WERI-Rb-1 (cell line): ENCODE results near the gene AP5B1.

ENCODE experiments used
- DNase-seq: peaks from one replicate; pipeline ENCODE4 v3.0.0-alpha.2; 2020
- H3K27ac ChIP-seq: fragments of 250-450 bp; sonication (Bioruptor Pico); 2 replicates; pipeline ENCODE4 v1.5.1; 2020; ENCODE audit warnings: mild to moderate bottlenecking, moderate library complexity
- H3K27me3 ChIP-seq: fragments of 250-450 bp; sonication (Bioruptor Pico); 2 replicates; pipeline ENCODE4 v1.5.1; 2021; ENCODE audit warnings: mild to moderate bottlenecking, low read depth, moderate library complexity; ENCODE audit not compliant: insufficient read depth, severe bottlenecking
- H3K36me3 ChIP-seq: fragments of 250-450 bp; sonication (Bioruptor Pico); 2 replicates; pipeline ENCODE4 v1.5.1; 2020; ENCODE audit warnings: mild to moderate bottlenecking, moderate library complexity
- H3K4me3 ChIP-seq: 2 replicates; pipeline ENCODE4 v1.5.1; 2011; ENCODE audit warnings: low read depth, mild to moderate bottlenecking, control low read depth, low read length
- H3K9me3 ChIP-seq: fragments of 250-450 bp; sonication (Bioruptor Pico); 2 replicates; pipeline ENCODE4 v1.5.1; 2021; ENCODE audit warnings: mild to moderate bottlenecking, moderate library complexity; ENCODE audit not compliant: severe bottlenecking
- CTCF ChIP-seq: IDR thresholded peaks from 2 replicates; pipeline ENCODE4 v1.5.1; 2011; ENCODE audit warnings: low read depth, mild to moderate bottlenecking, control low read depth, inconsistent platforms, low read length

The AP5B1 gene

GRCh38 chr11:65730461-65730860 is 50.3 kb downstream of the AP5B1 start:
- no peak for TF ChIP-seq CTCF
- DNase-seq = no peak
- no peaks in the 10 kb centered on the region for H3K27me3 ChIP-seq
- H3K36me3 ChIP-seq = no peaks in the 10 kb centered on the region
- H3K4me3 ChIP-seq = no peak overlapping the region
- H3K9me3 ChIP-seq = peaks cover 6% of the 10 kb centered on the region
- H3K27ac ChIP-seq = no peak overlapping the region

DNA sequence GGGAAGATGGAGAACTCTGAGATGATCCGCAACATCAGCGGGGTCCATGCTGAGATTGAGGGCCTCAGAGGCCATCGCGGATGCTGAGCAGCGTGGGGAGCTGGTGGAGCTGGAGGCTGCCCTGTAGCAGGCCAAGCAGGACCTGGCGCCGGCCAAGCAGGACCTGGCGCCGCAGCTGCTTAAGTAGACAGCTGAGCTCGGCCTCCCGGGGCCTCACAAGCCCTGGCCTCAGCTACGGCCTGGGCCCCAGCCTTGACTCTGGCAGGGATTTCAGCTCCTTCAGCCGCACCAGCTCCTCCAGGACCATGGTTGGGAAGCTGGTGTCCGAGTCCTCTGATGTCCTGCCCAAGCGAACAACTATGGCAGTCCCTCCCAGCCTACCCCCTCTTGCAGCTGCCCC is 52.9 kb downstream of the AP5B1 start:
- no peak for DNase-seq
- Histone ChIP-seq H3K27ac (no peak overlapping the region), H3K27me3 (no peaks in the 10 kb centered on the region), H3K36me3 (no peaks in the 10 kb centered on the region), H3K4me3 (no peak overlapping the region), H3K9me3 (no peaks in the 10 kb centered on the region)
- TF ChIP-seq CTCF = no peak

DNA sequence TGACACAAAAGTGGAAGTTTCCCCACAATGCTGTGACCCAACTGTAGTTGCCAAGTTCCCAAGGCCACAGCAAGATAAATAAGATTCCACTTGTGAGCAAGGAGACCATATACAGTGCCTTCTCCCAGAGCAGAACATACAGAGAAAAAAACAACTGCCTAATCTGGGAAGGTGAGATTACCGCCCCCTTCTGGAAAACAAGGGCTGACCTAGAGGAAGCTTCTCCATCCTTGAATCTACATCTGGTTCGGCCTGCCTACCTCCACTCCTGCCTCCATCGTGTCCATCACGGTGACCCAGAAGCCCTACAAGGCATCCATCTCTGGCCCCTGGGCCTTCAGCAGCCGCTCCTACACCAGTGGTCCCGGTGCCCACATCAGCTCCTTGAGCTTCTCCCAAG is 54.1 kb downstream of the AP5B1 start:
- no peak for DNase-seq
- H3K27ac ChIP-seq = no peak overlapping the region
- TF ChIP-seq CTCF = no peak
- H3K4me3 ChIP-seq = no peak overlapping the region
- no peaks in the 10 kb centered on the region for H3K9me3 ChIP-seq
- no peaks in the 10 kb centered on the region for H3K36me3 ChIP-seq
- H3K27me3 ChIP-seq = no peaks in the 10 kb centered on the region
